WTC11 (cell line): ENCODE data around the gene CORIN.

ENCODE experiments used
- ATF3 ChIP-seq: sonication (generic); formaldehyde crosslinking; conservative IDR thresholded peaks from 2 replicates; pipeline ENCODE4 v1.8.1; 2022; ENCODE audit warnings: mild to moderate bottlenecking, missing genetic modification reagents
- SMAD3 ChIP-seq: sonication (generic); formaldehyde crosslinking; IDR thresholded peaks from 2 replicates; pipeline ENCODE4 v1.8.0; 2022; ENCODE audit warnings: missing genetic modification reagents, mild to moderate bottlenecking, borderline replicate concordance
- ZNF121 ChIP-seq: sonication (generic); formaldehyde crosslinking; IDR thresholded peaks from 2 replicates; pipeline ENCODE4 v1.8.0; 2023; ENCODE audit warnings: missing genetic modification reagents
- TF ChIP-seq, protein P1 (sequence below): fragments of 200-600 bp; IDR thresholded peaks from 2 replicates; pipeline ENCODE4 v1.8.0; 2022; ENCODE audit warnings: antibody characterized with exemption

GRCh38 chr4:47652092-47652491 is 185.8 kb downstream of the CORIN start:
- TF ChIP-seq, protein P1, sequence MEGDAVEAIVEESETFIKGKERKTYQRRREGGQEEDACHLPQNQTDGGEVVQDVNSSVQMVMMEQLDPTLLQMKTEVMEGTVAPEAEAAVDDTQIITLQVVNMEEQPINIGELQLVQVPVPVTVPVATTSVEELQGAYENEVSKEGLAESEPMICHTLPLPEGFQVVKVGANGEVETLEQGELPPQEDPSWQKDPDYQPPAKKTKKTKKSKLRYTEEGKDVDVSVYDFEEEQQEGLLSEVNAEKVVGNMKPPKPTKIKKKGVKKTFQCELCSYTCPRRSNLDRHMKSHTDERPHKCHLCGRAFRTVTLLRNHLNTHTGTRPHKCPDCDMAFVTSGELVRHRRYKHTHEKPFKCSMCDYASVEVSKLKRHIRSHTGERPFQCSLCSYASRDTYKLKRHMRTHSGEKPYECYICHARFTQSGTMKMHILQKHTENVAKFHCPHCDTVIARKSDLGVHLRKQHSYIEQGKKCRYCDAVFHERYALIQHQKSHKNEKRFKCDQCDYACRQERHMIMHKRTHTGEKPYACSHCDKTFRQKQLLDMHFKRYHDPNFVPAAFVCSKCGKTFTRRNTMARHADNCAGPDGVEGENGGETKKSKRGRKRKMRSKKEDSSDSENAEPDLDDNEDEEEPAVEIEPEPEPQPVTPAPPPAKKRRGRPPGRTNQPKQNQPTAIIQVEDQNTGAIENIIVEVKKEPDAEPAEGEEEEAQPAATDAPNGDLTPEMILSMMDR = no peak
- TF ChIP-seq ZNF121 = no peak
- TF ChIP-seq SMAD3 (CRISPR knock-in tag) = no peak
- no peak for TF ChIP-seq ATF3
